SHP77 (cell line): ENCODE data around the gene KCNH8.

Experiments used
- DNase-seq, 2 experiments: peaks; one replicate each; lab custom pipeline; 2025; lab: John Stamatoyannopoulos, UW

The KCNH8 gene

GRCh38 chr3:19364148-19364547 is 215.8 kb downstream of the KCNH8 start:
- DNase-seq: no peak

GRCh38 chr3:19365471-19365870 is 217.2 kb downstream of the KCNH8 start:
- DNase-seq: no peak

- no peak for DNase-seq
Measured at GRCh38 chr3:19384868-19385267, 236.6 kb downstream of the KCNH8 start.

GRCh38 chr3:19392150-19392549 is 243.8 kb downstream of the KCNH8 start:
- DNase-seq: no peak

GRCh38 chr3:19394946-19395345 is 246.6 kb downstream of the KCNH8 start:
- no peak for DNase-seq

GRCh38 chr3:19396726-19397125 is 248.4 kb downstream of the KCNH8 start:
- no peak for DNase-seq

- DNase-seq: no peak
Measured at GRCh38 chr3:19399356-19399755, 251.0 kb downstream of the KCNH8 start.

GRCh38 chr3:19399836-19400235 is 251.5 kb downstream of the KCNH8 start:
- no peak for DNase-seq

- DNase-seq: no peak
Measured at GRCh38 chr3:19420159-19420558, 271.8 kb downstream of the KCNH8 start.

- DNase-seq: no peak
Measured at GRCh38 chr3:19425825-19426224, 277.5 kb downstream of the KCNH8 start.

- no peak for DNase-seq
Measured at GRCh38 chr3:19427422-19428149, 279.3 kb downstream of the KCNH8 start.

GRCh38 chr3:19428729-19429128 is 280.4 kb downstream of the KCNH8 start:
- DNase-seq: no peak

- DNase-seq: no peak
Measured at GRCh38 chr3:19432669-19433068, 284.4 kb downstream of the KCNH8 start.

GRCh38 chr3:19436746-19437145 is 288.4 kb downstream of the KCNH8 start:
- DNase-seq: no peak

GRCh38 chr3:19439944-19440343 is 291.6 kb downstream of the KCNH8 start:
- no peak for DNase-seq

- DNase-seq: no peak
Measured at GRCh38 chr3:19446138-19446537, 297.8 kb downstream of the KCNH8 start.

- DNase-seq: no peak
Measured at GRCh38 chr3:19446687-19447086, 298.4 kb downstream of the KCNH8 start.

- DNase-seq: no peak
Measured at GRCh38 chr3:19455546-19455945, 307.2 kb downstream of the KCNH8 start.

- no peak for DNase-seq
Measured at GRCh38 chr3:19456738-19457137, 308.4 kb downstream of the KCNH8 start.

- no peak for DNase-seq
Measured at GRCh38 chr3:19457449-19457848, 309.1 kb downstream of the KCNH8 start.

GRCh38 chr3:19467761-19468160 is 319.5 kb downstream of the KCNH8 start:
- DNase-seq: no peak

GRCh38 chr3:19471138-19471537 is 322.8 kb downstream of the KCNH8 start:
- DNase-seq: no peak

- no peak for DNase-seq
Measured at GRCh38 chr3:19473971-19474580, 325.8 kb downstream of the KCNH8 start.

- DNase-seq: no peak
Measured at GRCh38 chr3:19476281-19476680, 328.0 kb downstream of the KCNH8 start.
